Hepatocyte (in vitro differentiated cells): ENCODE data around the gene TUBA1B. TPM values are rescaled to one million over a fixed set of nuclear protein-coding genes. Genes with fewer than 3 reads are reported as not detected.

ENCODE experiments used
- DNase-seq: peaks from one replicate; pipeline ENCODE4 v3.0.0-alpha.2; 2016; ENCODE audit warnings: low spot score
- H2AFZ ChIP-seq: fragments of 200-600 bp; sonication (generic); 2 replicates; pipeline ENCODE4 v1.6.0; 2016; ENCODE audit warnings: antibody characterized with exemption, mild to moderate bottlenecking
- H3K27ac ChIP-seq: fragments of 200-600 bp; sonication (generic); 2 replicates; pipeline ENCODE4 v1.5.1; 2016; ENCODE audit warnings: mild to moderate bottlenecking
- H3K27me3 ChIP-seq: fragments of 200-600 bp; sonication (generic); 2 replicates; pipeline ENCODE4 v1.6.1; 2016
- H3K36me3 ChIP-seq: fragments of 200-600 bp; sonication (generic); replicated peaks from 2 replicates; pipeline ENCODE4 v1.5.1; 2016; ENCODE audit warnings: low read depth; ENCODE audit not compliant: insufficient read depth
- H3K4me1 ChIP-seq: fragments of 200-600 bp; sonication (generic); 2 replicates; pipeline ENCODE4 v1.5.1; 2016; ENCODE audit warnings: mild to moderate bottlenecking, moderate library complexity; ENCODE audit not compliant: insufficient read depth
- H3K4me2 ChIP-seq: fragments of 200-600 bp; sonication (generic); 2 replicates; pipeline ENCODE4 v1.6.0; 2016
- H3K4me3 ChIP-seq: fragments of 200-600 bp; sonication (generic); 2 replicates; pipeline ENCODE4 v1.5.1; 2016; ENCODE audit warnings: mild to moderate bottlenecking
- H3K79me2 ChIP-seq: fragments of 200-600 bp; sonication (generic); 2 replicates; pipeline ENCODE4 v1.6.0; 2017; ENCODE audit warnings: mild to moderate bottlenecking
- H3K9me2 ChIP-seq: fragments of 200-600 bp; sonication (generic); replicated peaks from 2 replicates; pipeline ENCODE4 v1.6.0; 2017; ENCODE audit warnings: mild to moderate bottlenecking; ENCODE audit not compliant: insufficient read depth
- H3K9me3 ChIP-seq: fragments of 200-600 bp; sonication (generic); 2 replicates; pipeline ENCODE4 v1.5.1; 2016; ENCODE audit warnings: low read depth, mild to moderate bottlenecking
- H4K20me1 ChIP-seq: fragments of 200-600 bp; sonication (generic); 2 replicates; pipeline ENCODE4 v1.6.0; 2016; ENCODE audit warnings: mild to moderate bottlenecking; ENCODE audit not compliant: insufficient read depth, poor library complexity, severe bottlenecking
- CTCF ChIP-seq: fragments of 200-600 bp; sonication (generic); IDR thresholded peaks from 2 replicates; pipeline ENCODE4 v1.5.1; 2016; ENCODE audit warnings: antibody characterized with exemption, mild to moderate bottlenecking; ENCODE audit not compliant: poor library complexity
- EZH2 ChIP-seq: fragments of 200-600 bp; sonication (generic); IDR thresholded peaks from 2 replicates; pipeline ENCODE4 v1.6.1; 2016; ENCODE audit warnings: antibody characterized with exemption, mild to moderate bottlenecking, borderline replicate concordance
- EZH2phosphoT487 ChIP-seq: fragments of 200-600 bp; sonication (generic); IDR thresholded peaks from one replicate; pipeline ENCODE4 v1.6.1; 2018; ENCODE audit warnings: antibody characterized with exemption, mild to moderate bottlenecking, low read depth, moderate library complexity; ENCODE audit not compliant: unreplicated experiment, severe bottlenecking
- WGBS: methylation state at CpG from one replicate; pipeline ENCODE4 v1.1.6; 2016; ENCODE audit warnings: low lambda C conversion rate; ENCODE audit errors: missing lambda C conversion rate; 5-methylcytosine and 5-hydroxymethylcytosine counted together
- polyA plus RNA-seq: library from polyadenylated mRNA; unstranded; fragments of >200 nt; fragmentation: Nextera tagmentation; extraction: Ambion mirVana; gene quantifications from 2 replicates; pipeline ENCODE4 v1.2.1, GENCODE V29; 2016
- total RNA-seq: library from RNA; depleted of rRNA; stranded (reverse); fragments of >200 nt; gene quantifications from 2 replicates; pipeline ENCODE4 v1.2.3, GENCODE V29; 2014

Gene TUBA1B
- total and polyA plus RNA-seq, 2 experiments from 2014 or later, result 558 to 652 TPM

- Histone ChIP-seq H3K79me2 (peaks cover 22% of the 10 kb centered on the region), H3K27ac (peak overlapping the region; percentile 79), H4K20me1 (peaks cover 8% of the 10 kb centered on the region), H3K4me2 (peak overlapping the region; percentile 89), H3K9me2 (no peaks in the 10 kb centered on the region), H3K4me3 (no peak overlapping the region), H3K36me3 (no peaks in the 10 kb centered on the region), H2AFZ (peak overlapping the region; percentile 27), H3K4me1 (peaks cover 18% of the 10 kb centered on the region), H3K9me3 (no peaks in the 10 kb centered on the region), H3K27me3 (no peaks in the 10 kb centered on the region)
- WGBS, result 56% methylated on average over 5 of the region's 5 CpGs
- no peak for DNase-seq
- no peak for TF ChIP-seq CTCF
Observed at GRCh38 chr12:49133014-49133413, 1.8 kb upstream of the TUBA1B start.

- Histone ChIP-seq H3K4me2 (peak overlapping the region; percentile 89), H3K9me2 (no peaks in the 10 kb centered on the region), H4K20me1 (peaks cover 8% of the 10 kb centered on the region), H3K4me3 (peak overlapping the region; percentile 22), H2AFZ (peak overlapping the region; percentile 75), H3K36me3 (no peaks in the 10 kb centered on the region), H3K9me3 (no peaks in the 10 kb centered on the region), H3K79me2 (peaks cover 22% of the 10 kb centered on the region), H3K27ac (peak overlapping the region; percentile 79), H3K27me3 (no peaks in the 10 kb centered on the region), H3K4me1 (peaks cover 18% of the 10 kb centered on the region)
- 38% methylated on average over 9 of the region's 9 CpGs for WGBS
- DNase-seq, result peak; percentile 18
- TF ChIP-seq CTCF, result no peak
- no peak for TF ChIP-seq EZH2
- no peak for TF ChIP-seq EZH2phosphoT487
Observed at GRCh38 chr12:49131894-49132461, 783 bp upstream of the TUBA1B start.

GRCh38 chr12:49130151-49131050 lies 794 bp downstream of the TUBA1B start:
- 1% methylated on average over 65 of the region's 66 CpGs for WGBS
- peak overlapping the region; percentile 99 for H3K27ac ChIP-seq
- TF ChIP-seq EZH2phosphoT487 (no peak), CTCF (peak; percentile 89)
- peaks cover 22% of the 10 kb centered on the region for H3K79me2 ChIP-seq
- H4K20me1 ChIP-seq, result peaks cover 8% of the 10 kb centered on the region
- peak overlapping the region; percentile 91 for H2AFZ ChIP-seq
- peak; percentile 97 for DNase-seq
- H3K9me3 ChIP-seq, result no peaks in the 10 kb centered on the region
- peak overlapping the region; percentile 65 for H3K4me3 ChIP-seq
- H3K4me2 ChIP-seq, result peak overlapping the region; percentile 89
- peaks cover 18% of the 10 kb centered on the region for H3K4me1 ChIP-seq
- no peaks in the 10 kb centered on the region for H3K9me2 ChIP-seq
- H3K27me3 ChIP-seq, result no peaks in the 10 kb centered on the region
- no peaks in the 10 kb centered on the region for H3K36me3 ChIP-seq
